H1 (cell line): Measurements from ENCODE around the gene ZDHHC1. TPM values are rescaled to one million over a fixed set of nuclear protein-coding genes. Genes with fewer than 3 reads are reported as not detected.

ENCODE experiments used
- CTCF ChIA-PET: fragments of 300-600 bp; sonication (Branson Sonifier 250); formaldehyde crosslinking; loops from one replicate; lab custom pipeline; 2021; ENCODE audit not compliant: partially characterized antibody; lab: Charles Lee
- POLR2A ChIA-PET: fragments of 300-600 bp; sonication (Branson Sonifier 250); formaldehyde crosslinking; loops from one replicate; lab custom pipeline; 2021; ENCODE audit warnings: inconsistent platforms; ENCODE audit not compliant: partially characterized antibody; lab: Charles Lee
- DNase-seq, 2 experiments: peaks; one replicate each; pipeline versions ENCODE4 v3.0.0 to v3.0.0-alpha.2; 2010 to 2022; ENCODE audit warnings: low spot score in 2 of 2, low read depth in 1 of 2, mixed read lengths in 1 of 2
- FAIRE-seq: peaks from 2 replicates; lab custom pipeline; 2011; peaks lifted over from hg19 to GRCh38; lab: Jason Lieb, UNC
- H2AFZ ChIP-seq: 2 replicates; pipeline ENCODE4 v1.8.1; 2012; ENCODE audit warnings: low read length, inconsistent platforms
- H2AK5ac ChIP-seq: 2 replicates; pipeline ENCODE4 v1.6.1; 2013; ENCODE audit warnings: low read depth, low read length
- H2BK120ac ChIP-seq: replicated peaks from 2 replicates; pipeline ENCODE3; 2013; ENCODE audit warnings: low read depth, low read length, inconsistent platforms
- H2BK12ac ChIP-seq: 2 replicates; pipeline ENCODE4 v1.6.1; 2013; ENCODE audit warnings: low read depth, low read length
- H2BK15ac ChIP-seq: 2 replicates; pipeline ENCODE4 v1.6.1; 2013; ENCODE audit warnings: low read length
- H2BK20ac ChIP-seq: 2 replicates; pipeline ENCODE4 v1.6.1; 2013; ENCODE audit warnings: low read length
- H2BK5ac ChIP-seq: 2 replicates; pipeline ENCODE4 v1.6.1; 2013; ENCODE audit warnings: low read depth, low read length
- H3K14ac ChIP-seq: 2 replicates; pipeline ENCODE4 v1.6.1; 2013; ENCODE audit warnings: inconsistent platforms; ENCODE audit not compliant: insufficient read length
- H3K18ac ChIP-seq: 2 replicates; pipeline ENCODE4 v1.6.1; 2013; ENCODE audit warnings: low read length; ENCODE audit errors: extremely low read depth
- H3K23ac ChIP-seq: 2 replicates; pipeline ENCODE4 v1.6.1; 2013; ENCODE audit warnings: inconsistent platforms; ENCODE audit not compliant: insufficient read length
- H3K23me2 ChIP-seq: 2 replicates; pipeline ENCODE4 v1.6.1; 2013; ENCODE audit warnings: low read depth, low read length
- H3K27ac ChIP-seq: 2 replicates; pipeline ENCODE4 v1.6.1; 2011; ENCODE audit warnings: low read depth, low read length, inconsistent platforms
- H3K27me3 ChIP-seq, 4 experiments: replicated peaks in 1 of 4; 1 replicate in 1 of 4; 2 replicates in 3 of 4; pipeline versions ENCODE4 v1.6.1 to v1.8.1; 2011 to 2013; ENCODE audit warnings: low read length in 3 of 4, mild to moderate bottlenecking in 3 of 4, inconsistent platforms in 2 of 4, mixed read lengths in 2 of 4, moderate library complexity in 1 of 4; ENCODE audit not compliant: control insufficient read depth in 3 of 4, insufficient read depth in 3 of 4; ENCODE audit errors: extremely low read depth in 1 of 4
- H3K36me3 ChIP-seq, 4 experiments: 2 replicates each; pipeline versions ENCODE4 v1.6.1 to v1.8.1; 2011 to 2013; ENCODE audit warnings: mild to moderate bottlenecking in 4 of 4, low read length in 3 of 4, moderate library complexity in 2 of 4, control low read depth in 1 of 4, inconsistent platforms in 1 of 4; ENCODE audit not compliant: insufficient read depth in 4 of 4, control insufficient read depth in 2 of 4
- H3K4ac ChIP-seq: replicated peaks from 2 replicates; pipeline ENCODE3; 2013; ENCODE audit warnings: low read length, low read depth, mixed read lengths, inconsistent platforms; ENCODE audit not compliant: insufficient read length
- H3K4me1 ChIP-seq, 4 experiments: replicated peaks in 1 of 4; 1 replicate in 1 of 4; 2 replicates in 3 of 4; pipeline versions ENCODE4 v1.6.1 to v1.8.1; 2011 to 2013; ENCODE audit warnings: low read length in 3 of 4, inconsistent platforms in 2 of 4, mixed read lengths in 1 of 4; ENCODE audit not compliant: insufficient read depth in 4 of 4, control insufficient read depth in 3 of 4
- H3K4me2 ChIP-seq, 2 experiments: 2 replicates each; pipeline versions ENCODE4 v1.6.1 to v1.8.1; 2011 to 2013; ENCODE audit warnings: low read depth in 2 of 2, low read length in 2 of 2, control low read depth in 1 of 2, inconsistent platforms in 1 of 2, mild to moderate bottlenecking in 1 of 2; ENCODE audit not compliant: insufficient read depth in 1 of 2
- H3K4me3 ChIP-seq, 4 experiments: fragments of 200-600, 300-600 bp in 1 of 4; sonication (generic), shearing (Covaris generic), sonication (Bioruptor Twin) in 1 of 4; 2 replicates each; pipeline versions ENCODE4 v1.5.1 to v1.8.1; 2011 to 2016; ENCODE audit warnings: low read length in 4 of 4, low read depth in 3 of 4, control low read depth in 2 of 4, inconsistent platforms in 2 of 4, mild to moderate bottlenecking in 2 of 4, mixed read lengths in 1 of 4, moderate library complexity in 1 of 4; ENCODE audit not compliant: insufficient read depth in 2 of 4; ENCODE audit errors: extremely low read depth in 1 of 4
- H3K56ac ChIP-seq: replicated peaks from 2 replicates; pipeline ENCODE3; 2013; ENCODE audit warnings: low read depth, mild to moderate bottlenecking, mixed read lengths, low read length, inconsistent platforms; ENCODE audit not compliant: insufficient read length
- H3K79me1 ChIP-seq: 2 replicates; pipeline ENCODE4 v1.6.1; 2013; ENCODE audit warnings: low read depth, low read length, control low read depth
- H3K79me2 ChIP-seq, 2 experiments: 2 replicates each; pipeline versions ENCODE4 v1.6.1 to v1.8.1; 2012 to 2013; ENCODE audit warnings: low read length in 2 of 2, mild to moderate bottlenecking in 2 of 2, inconsistent platforms in 1 of 2; ENCODE audit not compliant: insufficient read depth in 2 of 2, control insufficient read depth in 1 of 2
- H3K9ac ChIP-seq, 4 experiments: replicated peaks in 1 of 4; 1 replicate in 1 of 4; 2 replicates in 3 of 4; pipeline versions ENCODE4 v1.6.1 to v1.8.1; 2011 to 2013; ENCODE audit warnings: low read depth in 3 of 4, low read length in 3 of 4, control low read depth in 2 of 4, mild to moderate bottlenecking in 2 of 4, moderate library complexity in 2 of 4, inconsistent platforms in 1 of 4; ENCODE audit errors: extremely low read depth in 1 of 4
- H3K9me3 ChIP-seq, 2 experiments: 2 replicates each; pipeline versions ENCODE4 v1.6.1 to v1.8.1; 2012 to 2013; ENCODE audit warnings: mild to moderate bottlenecking in 2 of 2, moderate library complexity in 2 of 2, control low read depth in 1 of 2, inconsistent platforms in 1 of 2, low read depth in 1 of 2, low read length in 1 of 2, mixed read lengths in 1 of 2; ENCODE audit not compliant: insufficient read depth in 2 of 2
- H4K20me1 ChIP-seq, 2 experiments: replicated peaks in 1 of 2; 2 replicates each; pipeline versions ENCODE3 to v1.8.1; 2011 to 2013; ENCODE audit warnings: inconsistent platforms in 2 of 2, low read length in 2 of 2, mild to moderate bottlenecking in 1 of 2; ENCODE audit not compliant: insufficient read depth in 2 of 2, control insufficient read depth in 1 of 2
- H4K5ac ChIP-seq: 2 replicates; pipeline ENCODE4 v1.6.1; 2013; ENCODE audit warnings: low read length, low read depth, mixed read lengths, inconsistent platforms; ENCODE audit not compliant: insufficient read length
- H4K8ac ChIP-seq: 2 replicates; pipeline ENCODE4 v1.8.0; 2013; ENCODE audit warnings: mild to moderate bottlenecking, moderate library complexity, low read length, inconsistent platforms; ENCODE audit not compliant: insufficient read depth; ENCODE audit errors: extremely low read depth
- H4K91ac ChIP-seq: replicated peaks from 2 replicates; pipeline ENCODE3; 2013; ENCODE audit warnings: low read length, mixed read lengths, inconsistent platforms; ENCODE audit not compliant: insufficient read length
- ATF3 ChIP-seq: IDR thresholded peaks from 2 replicates; pipeline ENCODE4 v1.6.1; 2011; ENCODE audit warnings: low read depth, mild to moderate bottlenecking, low read length; ENCODE audit not compliant: insufficient read depth
- BRCA1 ChIP-seq: IDR thresholded peaks from 2 replicates; pipeline ENCODE4 v1.6.1; 2012; ENCODE audit warnings: low read depth, low read length, improper control_type of control experiment
- EP300 ChIP-seq, 2 experiments: IDR thresholded peaks; 1 replicate in 1 of 2; 2 replicates in 1 of 2; pipeline ENCODE4 v1.6.1; 2011 to 2012; ENCODE audit warnings: low read depth in 2 of 2, low read length in 2 of 2, mild to moderate bottlenecking in 2 of 2, borderline replicate concordance in 1 of 2, inconsistent platforms in 1 of 2, moderate library complexity in 1 of 2
- GABPA ChIP-seq: IDR thresholded peaks from 2 replicates; pipeline ENCODE4 v1.6.1; 2011; ENCODE audit warnings: mild to moderate bottlenecking, low read length, moderate library complexity, borderline replicate concordance; ENCODE audit not compliant: insufficient read depth
- POLR2AphosphoS5 ChIP-seq: IDR thresholded peaks from 2 replicates; pipeline ENCODE4 v1.6.1; 2011; ENCODE audit warnings: low read depth, low read length
- SIX5 ChIP-seq: IDR thresholded peaks from 2 replicates; pipeline ENCODE4 v1.6.1; 2011; ENCODE audit warnings: mild to moderate bottlenecking, low read depth, low read length
- SRF ChIP-seq: IDR thresholded peaks from 2 replicates; pipeline ENCODE4 v1.6.1; 2011; ENCODE audit warnings: mild to moderate bottlenecking, low read depth, low read length, moderate library complexity
- SUZ12 ChIP-seq: fragments of 200-600 bp; sonication (generic); IDR thresholded peaks from 2 replicates; pipeline ENCODE4 v1.6.1; 2012; ENCODE audit warnings: mild to moderate bottlenecking, inconsistent platforms, low read length, moderate library complexity, mixed read lengths
- USF2 ChIP-seq: IDR thresholded peaks from 2 replicates; pipeline ENCODE4 v1.6.1; 2011; ENCODE audit warnings: low read length, improper control_type of control experiment
- WGBS, 2 experiments: shearing (Covaris generic) in 1 of 2; methylation state at CpG; one replicate each; pipeline versions ENCODE4 v1.1.6 to v1.1.7; 2013 to 2015; ENCODE audit warnings: low lambda C conversion rate in 2 of 2, mixed read lengths in 2 of 2, inconsistent platforms in 1 of 2, low coverage in 1 of 2, missing lambda C conversion rate in 1 of 2; ENCODE audit not compliant: insufficient replicate concordance in 2 of 2, insufficient coverage in 1 of 2, insufficient read length in 1 of 2; ENCODE audit errors: extremely low coverage in 1 of 2, missing lambda C conversion rate in 1 of 2; 5-methylcytosine and 5-hydroxymethylcytosine counted together
- polyA plus RNA-seq, 7 experiments: library from polyadenylated mRNA; depleted of rRNA in 3 of 7; stranded (reverse) in 5 of 7; unstranded in 2 of 7; fragments of >200 nt in 5 of 7; fragments of 200-250 nt in 2 of 7; gene quantifications; 1 replicate in 5 of 7; 2 replicates in 1 of 7; 4 replicates in 1 of 7; pipeline versions ENCODE4 v1.2.1 to v1.2.3, GENCODE V29; 2011 to 2013; ENCODE audit warnings: missing spikeins in 2 of 7, mixed read lengths in 2 of 7
- total RNA-seq: library from RNA; stranded (reverse); fragmentation: NEBNext Ultra II Directional; extraction: Animal tissue kit (Norgen Biotek cat#: 25700); gene quantifications from 2 replicates; pipeline ENCODE4 v1.2.1, GENCODE V29; 2021

Gene ZDHHC1
- total and polyA plus RNA-seq, 2 of the 8 experiments (the other 6 are each of a cell fraction or from before 2014, with no cell fraction given): 3.1 to 4.9 TPM

- Histone ChIP-seq H3K4me2 (peak overlapping the region; percentile 53 to 60), H4K91ac (peak overlapping the region; percentile 12), H3K9me3 (no peaks in the 10 kb centered on the region), H3K23ac (no peak overlapping the region), H3K36me3 (no peaks in the 10 kb centered on the region), H3K79me1 (no peaks in the 10 kb centered on the region), H2BK20ac (peak overlapping the region; percentile 93), H3K9ac (0 out of 7 replicates have a peak overlapping the region, but pooled peaks of 2 of the 4 experiments have one; percentile 4 to 9), H4K5ac (no peak overlapping the region), H2BK5ac (no peak overlapping the region; the same call in 1 of the 2 replicates), H3K14ac (no peak overlapping the region), H4K20me1 (peaks cover 6 to 9% of the 10 kb centered on the region in 2 experiments), H2BK15ac (peak overlapping the region; percentile 53; the same call in 1 of the 2 replicates), H3K4me3 (peak overlapping the region in 3 of 4 experiments; percentile 10 to 49 (median 11); a peak in 4 of 8 replicates), H2AK5ac (no peak overlapping the region), H2BK12ac (peak overlapping the region; percentile 56; the same call in 1 of the 2 replicates), H3K79me2 (no peaks in the 10 kb centered on the region), H3K18ac (peak overlapping the region; percentile 66; the same call in 1 of the 2 replicates), H3K27ac (no peak overlapping the region), H3K23me2 (no peaks in the 10 kb centered on the region; the same call in 1 of the 2 replicates), H3K4me1 (peaks cover 0 to 39% (median 27%) of the 10 kb centered on the region in 4 experiments; a peak in 6 of 7 replicates), H3K56ac (no peak overlapping the region), H2BK120ac (no peak overlapping the region), H2AFZ (no peak overlapping the region; the same call in 1 of the 2 replicates), H3K4ac (peak overlapping the region; percentile 82), H3K27me3 (peaks cover 24 to 57% (median 46%) of the 10 kb centered on the region in 4 experiments), H4K8ac (peak overlapping the region; percentile 39)
- FAIRE-seq (no peak), DNase-seq (no peak)
- ChIA-PET CTCF (interaction anchor here (1.1 to 32.4 kb wide), 9 partner anchors 7 to 110 kb away, joined by 3 to 476 read pairs (median 5); partner anchors contain the start of gene ZDHHC1), POLR2A (interaction anchor here (0.7 to 2.1 kb wide), 6 partner anchors 8 to 109 kb away, joined by 3 to 8 read pairs (median 4); no protein-coding TSS in a partner anchor)
- WGBS, 2 experiments: 55% methylated on average over 13 of the region's 13 CpGs; no CpG with 5 or more reads in 1 of the 2 experiments
- no peak for TF ChIP-seq USF2
- TF ChIP-seq EP300 (IDR thresholded peaks at IDR 0.05; ENCODE audit: borderline replicate concordance in 1 of 2, low read depth in 2 of 2, low read length in 2 of 2): no peak
- TF ChIP-seq SRF: no peak
- no peak for TF ChIP-seq BRCA1
- no peak for TF ChIP-seq POLR2AphosphoS5
- TF ChIP-seq GABPA: no peak
- no peak for TF ChIP-seq SIX5
- TF ChIP-seq SUZ12: no peak
- no peak for TF ChIP-seq ATF3
These were observed 20.7 kb downstream of the ZDHHC1 start for GRCh38 chr16:67395458-67396158.
